Neural cell (in vitro differentiated cells): ENCODE measurements around the gene SUCLG2.

Experiments used
- CTCF ChIP-seq: fragments of 450-650 bp; IDR thresholded peaks from 2 replicates; pipeline ENCODE4 v1.5.1; 2014; ENCODE audit warnings: antibody characterized with exemption, mild to moderate bottlenecking, moderate library complexity; ENCODE audit not compliant: poor library complexity, severe bottlenecking
- EP300 ChIP-seq: fragments of 450-650 bp; conservative IDR thresholded peaks from 2 replicates; pipeline ENCODE4 v1.6.1; 2014; ENCODE audit warnings: antibody characterized with exemption, mild to moderate bottlenecking, moderate library complexity; ENCODE audit not compliant: poor library complexity, severe bottlenecking
- EZH2 ChIP-seq: fragments of 200-600, 300-800 bp; shearing (Covaris generic), sonication (generic); IDR thresholded peaks from 2 replicates; pipeline ENCODE4 v1.6.1; 2014; ENCODE audit warnings: antibody characterized with exemption, low read length, borderline replicate concordance, mild to moderate bottlenecking; ENCODE audit not compliant: insufficient read depth, poor library complexity, severe bottlenecking
- MXI1 ChIP-seq: fragments of 450-650 bp; conservative IDR thresholded peaks from 2 replicates; pipeline ENCODE4 v1.6.1; 2014; ENCODE audit warnings: antibody characterized with exemption, mild to moderate bottlenecking; ENCODE audit not compliant: poor library complexity, severe bottlenecking
- POLR2AphosphoS5 ChIP-seq: IDR thresholded peaks from 2 replicates; pipeline ENCODE4 v1.6.1; 2012
- RAD21 ChIP-seq: fragments of 450-650 bp; conservative IDR thresholded peaks from 2 replicates; pipeline ENCODE4 v1.6.1; 2014; ENCODE audit warnings: antibody characterized with exemption, mild to moderate bottlenecking, moderate library complexity
- REST ChIP-seq: IDR thresholded peaks from 2 replicates; pipeline ENCODE4 v1.6.1; 2012; ENCODE audit warnings: borderline replicate concordance
- SMC3 ChIP-seq: fragments of 450-650 bp; conservative IDR thresholded peaks from 2 replicates; pipeline ENCODE4 v1.6.1; 2014; ENCODE audit warnings: antibody characterized with exemption, mild to moderate bottlenecking, moderate library complexity; ENCODE audit not compliant: poor library complexity
- TAF1 ChIP-seq: IDR thresholded peaks from 2 replicates; pipeline ENCODE4 v1.6.1; 2012; ENCODE audit warnings: low read depth

DNA sequence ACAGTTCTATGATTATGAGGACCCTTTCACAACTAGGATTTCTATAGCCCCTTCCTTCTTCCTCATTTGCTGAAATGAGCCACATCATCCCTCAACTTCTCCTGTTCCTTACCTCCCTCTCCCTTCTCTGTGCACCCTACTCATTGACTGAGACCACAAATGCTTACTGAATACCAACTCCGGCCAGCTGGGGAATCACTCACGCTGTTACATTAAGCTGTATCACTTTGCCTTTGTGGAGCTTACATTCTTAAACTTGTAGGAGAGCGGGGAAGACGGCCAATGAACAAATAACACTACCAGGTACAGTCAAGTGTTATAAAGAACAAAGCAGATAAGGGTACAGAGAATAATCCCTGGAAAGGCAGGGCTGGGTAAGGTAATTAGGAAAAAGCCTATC is 5.7 kb downstream of the SUCLG2 start:
- TF ChIP-seq CTCF (no peak), POLR2AphosphoS5 (no peak), TAF1 (no peak), EZH2 (no peak), REST (no peak), MXI1 (no peak), EP300 (no peak), RAD21 (no peak), SMC3 (no peak)
